ENCODE results near the gene ACKR2. TPM values are rescaled to one million over a fixed set of nuclear protein-coding genes. Genes with fewer than 3 reads are reported as not detected.

The ACKR2 gene, protein sequence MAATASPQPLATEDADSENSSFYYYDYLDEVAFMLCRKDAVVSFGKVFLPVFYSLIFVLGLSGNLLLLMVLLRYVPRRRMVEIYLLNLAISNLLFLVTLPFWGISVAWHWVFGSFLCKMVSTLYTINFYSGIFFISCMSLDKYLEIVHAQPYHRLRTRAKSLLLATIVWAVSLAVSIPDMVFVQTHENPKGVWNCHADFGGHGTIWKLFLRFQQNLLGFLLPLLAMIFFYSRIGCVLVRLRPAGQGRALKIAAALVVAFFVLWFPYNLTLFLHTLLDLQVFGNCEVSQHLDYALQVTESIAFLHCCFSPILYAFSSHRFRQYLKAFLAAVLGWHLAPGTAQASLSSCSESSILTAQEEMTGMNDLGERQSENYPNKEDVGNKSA
- total RNA-seq (ENCODE audit: low replicate concordance) = 0.15 and 0.35 TPM in 2 replicates

DNA sequence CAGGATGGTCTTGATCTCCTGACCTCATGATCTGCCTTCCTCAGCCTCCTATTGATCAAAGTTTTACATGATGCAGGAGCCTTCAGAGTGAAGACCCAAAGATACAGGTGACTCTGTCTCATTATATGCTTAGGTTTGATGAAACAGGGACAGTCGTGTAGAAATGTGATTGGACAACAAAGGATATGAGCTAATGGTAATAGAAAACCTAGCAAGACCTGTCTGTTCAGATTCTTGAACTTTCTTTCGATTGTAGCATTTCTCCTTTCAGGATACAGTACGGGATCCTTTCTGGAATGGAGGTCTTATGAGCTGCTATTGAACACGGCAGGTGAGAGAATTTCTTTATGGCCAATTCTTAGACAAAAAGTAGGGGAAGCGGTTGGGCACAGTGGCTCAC is at the start of gene ACKR2:
ACKR2 (plus strand) TSS at position 244 of the 400 bp plus-strand sequence. CDS start 55,058 bp downstream, outside the sequence.

DNA sequence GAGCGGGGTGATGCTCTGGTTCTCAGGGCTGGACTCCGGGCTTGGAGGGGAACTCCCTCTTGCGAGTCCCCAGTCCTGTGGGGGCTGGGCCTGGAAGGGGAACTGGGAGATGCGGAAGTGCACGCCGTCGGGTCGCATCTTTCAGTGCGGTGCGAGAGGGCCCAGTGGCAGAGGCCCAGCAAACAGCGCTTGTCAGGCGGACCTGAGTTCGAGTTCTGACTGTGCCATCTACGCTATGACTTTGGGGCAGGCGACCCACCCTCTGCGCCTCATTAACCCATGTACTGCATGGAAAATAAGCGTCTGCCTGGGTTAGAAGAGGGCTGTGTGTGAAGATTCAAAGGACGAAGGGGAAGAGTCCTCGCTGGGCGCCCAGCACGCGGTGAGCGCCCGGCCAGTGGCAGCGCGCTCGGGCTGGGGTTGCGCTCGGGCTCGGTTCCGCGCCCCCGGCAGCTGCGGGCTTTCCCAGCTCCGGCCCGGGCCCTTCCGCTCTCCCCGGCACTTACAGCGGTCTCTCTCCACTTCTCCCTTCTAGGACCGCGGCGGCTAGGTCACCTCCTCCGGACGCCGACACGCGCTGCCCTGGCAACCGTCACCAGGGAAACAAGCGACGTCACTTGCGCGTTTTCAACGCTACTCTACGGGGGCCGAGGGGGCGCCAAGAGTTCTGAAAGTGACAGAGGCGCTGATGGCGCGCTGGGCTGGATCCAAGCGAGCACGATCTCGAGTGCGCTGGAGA is 36.4 kb upstream of the ACKR2 start, which contains the start of gene CCDC13:
CCDC13 (minus strand) TSS at position 584 of the 739 bp plus-strand sequence. CDS start 14,908 bp downstream, outside the sequence.

DNA sequence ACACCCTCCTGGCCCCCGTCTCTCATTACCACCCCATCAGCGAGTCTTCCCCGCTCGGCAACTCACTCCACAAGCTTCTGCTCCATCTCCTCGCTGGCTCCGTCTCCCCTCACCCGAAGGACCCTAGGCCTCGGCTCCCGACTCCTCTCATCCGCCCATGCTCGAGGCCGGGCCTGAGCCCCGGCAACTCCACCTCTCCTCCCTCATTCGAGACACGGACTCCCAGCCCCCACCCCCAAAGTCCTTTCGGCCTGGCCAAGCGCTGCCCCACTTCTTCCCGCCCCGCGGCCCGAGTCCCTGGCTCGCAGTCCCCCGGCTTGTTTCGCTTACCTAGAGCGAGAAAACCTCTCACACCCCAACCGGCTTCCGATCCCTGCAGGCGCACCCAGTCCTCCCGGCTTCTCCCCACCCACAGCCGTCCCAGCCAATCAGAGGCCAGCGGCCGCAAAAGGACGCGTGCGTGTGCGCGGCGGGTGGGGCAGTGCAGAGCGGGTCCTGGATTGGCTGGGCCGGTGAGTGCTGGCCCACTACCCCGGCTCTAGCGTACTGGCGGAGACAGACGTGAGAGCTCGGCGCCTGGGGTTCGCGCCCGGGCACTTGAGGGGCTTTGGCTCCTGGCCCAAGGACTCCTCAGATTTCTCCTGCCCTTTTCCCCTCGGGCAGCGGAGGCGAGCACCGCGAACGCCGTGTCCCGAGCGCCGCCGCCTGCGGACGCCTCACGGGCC is 5.0 kb upstream of the ACKR2 start, which contains the start of gene HIGD1A:
HIGD1A (minus strand) TSS at position 385 of the 725 bp plus-strand sequence. CDS start 10,237 bp downstream, outside the sequence.

DNA sequence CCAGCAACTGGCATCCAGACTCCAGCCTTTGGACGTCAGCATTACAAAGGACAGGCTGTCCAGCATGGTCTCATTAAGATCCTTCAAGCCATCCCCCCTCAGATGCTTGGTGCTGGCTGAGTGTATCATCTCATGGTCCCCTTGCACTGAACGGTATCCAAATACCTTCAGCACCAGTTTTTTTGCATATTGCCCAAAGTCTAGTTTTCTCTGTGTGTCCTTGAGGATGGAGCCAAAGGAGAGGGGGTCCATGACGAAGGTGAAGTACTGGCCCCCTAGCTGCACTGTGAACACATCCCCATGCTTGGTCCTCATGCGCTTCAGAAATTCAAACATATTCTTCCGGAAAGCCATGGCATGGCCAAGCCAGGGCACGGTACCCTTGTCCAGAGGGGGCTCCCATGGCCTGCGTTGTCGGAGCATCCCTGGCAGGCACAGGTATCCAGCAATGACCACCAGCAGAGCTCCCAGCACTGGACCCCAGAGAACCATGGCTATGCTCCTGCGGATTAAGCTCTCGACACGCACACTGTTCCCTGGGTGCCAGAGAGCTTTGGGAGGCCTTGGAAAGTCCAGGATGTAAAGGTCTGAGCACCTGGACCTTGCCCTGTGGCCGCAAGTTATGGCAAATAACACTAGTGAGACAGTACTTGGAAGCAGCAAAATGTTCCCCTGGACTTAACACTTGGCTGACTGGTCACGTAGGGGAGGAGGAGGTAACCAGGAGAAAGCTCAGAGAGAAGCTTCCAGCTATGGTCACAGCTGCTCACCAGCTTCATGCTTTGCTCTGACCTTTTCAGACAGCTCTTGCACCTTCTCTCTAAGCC is 66.3 kb downstream of the ACKR2 start, which contains the start of gene CYP8B1:
CYP8B1 (minus strand) TSS at position 555 of the 827 bp plus-strand sequence; CDS start at position 492, 63 bp downstream.

DNA sequence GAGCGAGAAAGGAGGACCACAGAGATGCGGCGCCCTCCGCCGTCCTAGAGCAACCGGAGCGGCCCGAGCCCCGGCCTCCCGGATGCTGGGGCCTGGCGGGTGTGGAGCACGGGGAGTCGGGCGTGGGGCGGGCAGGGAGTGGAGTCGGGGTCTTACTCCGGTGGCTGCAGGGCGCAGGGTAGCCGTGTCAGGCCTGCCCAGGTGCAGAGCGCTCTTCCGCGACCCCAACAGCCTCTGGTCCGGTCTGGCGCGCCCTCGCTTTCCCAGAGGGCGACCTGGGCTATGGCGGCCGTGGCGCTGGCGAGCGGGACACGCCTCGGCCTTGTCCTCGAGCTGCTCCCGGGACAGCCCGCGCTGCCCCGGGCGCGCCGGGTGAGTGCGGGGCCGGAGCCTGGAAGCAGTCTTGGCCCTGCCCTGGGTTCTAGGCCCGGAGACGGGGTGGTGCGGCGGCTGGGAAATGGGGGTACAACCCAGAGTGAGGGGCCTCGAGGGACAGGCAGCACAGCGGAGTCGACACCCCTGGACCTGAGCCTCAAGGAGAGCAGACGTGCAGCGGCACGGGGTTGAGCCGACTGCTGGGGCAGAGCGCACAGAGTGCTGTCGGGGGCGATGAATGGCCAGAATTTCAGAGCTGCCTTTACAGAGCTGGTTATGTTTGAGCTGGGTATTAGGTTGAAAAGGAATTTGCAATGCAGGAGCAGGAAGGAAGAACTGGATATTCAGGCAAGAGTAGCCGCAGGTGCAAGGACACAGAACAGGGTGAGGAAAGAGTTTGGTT is 97.0 kb downstream of the ACKR2 start, which contains the start of gene ZNF662:
ZNF662 (plus strand) TSS at position 73 of the 778 bp plus-strand sequence. CDS start 1,973 bp downstream, outside the sequence.

Other genes with a start within 250 kb of the ACKR2 start
- gene SEC22C, start 227.5 kb upstream of the ACKR2 start, total RNA-seq (ENCODE audit: low replicate concordance) = 34.9 and 41.1 TPM in 2 replicates
- 21.6 and 21.9 TPM in 2 replicates for gene SS18L2, start 218.6 kb upstream of the ACKR2 start, total RNA-seq (ENCODE audit: low replicate concordance)
- 26.0 and 36.5 TPM in 2 replicates for gene NKTR, start 208.8 kb upstream of the ACKR2 start, total RNA-seq (ENCODE audit: low replicate concordance)
- gene ZBTB47, start 155.7 kb upstream of the ACKR2 start, total RNA-seq (ENCODE audit: low replicate concordance) = 22.5 and 44.0 TPM in 2 replicates
- gene KLHL40, start 123.9 kb upstream of the ACKR2 start, total RNA-seq (ENCODE audit: low replicate concordance) = not detected in 2 replicates
- not detected in 2 replicates for gene HHATL, start 106.6 kb upstream of the ACKR2 start, total RNA-seq (ENCODE audit: low replicate concordance)
- gene CCDC13, start 36.2 kb upstream of the ACKR2 start, total RNA-seq (ENCODE audit: low replicate concordance) = 0.23 and 0.47 TPM in 2 replicates
- gene HIGD1A, start 5.0 kb upstream of the ACKR2 start, total RNA-seq (ENCODE audit: low replicate concordance) = 64.6 and 146 TPM in 2 replicates
- gene CYP8B1, start 66.4 kb downstream of the ACKR2 start, total RNA-seq (ENCODE audit: low replicate concordance) = not detected in 2 replicates
- 0.47 and 0.60 TPM in 2 replicates for gene ZNF662, start 96.7 kb downstream of the ACKR2 start, total RNA-seq (ENCODE audit: low replicate concordance)
- gene GASK1A, start 169.9 kb downstream of the ACKR2 start, total RNA-seq (ENCODE audit: low replicate concordance) = 0.94 and 1.2 TPM in 2 replicates